Endothelial cell of umbilical vein (primary cell): ENCODE results near the gene DAG1. TPM values are rescaled to one million over a fixed set of nuclear protein-coding genes. Genes with fewer than 3 reads are reported as not detected.

ENCODE experiments used
- BruUV-seq: library from RNA; stranded (reverse); fragments of 400-500 nt; replicated peaks from 2 replicates; lab custom pipeline; 2021; lab: Mats Ljungman, UMichigan
- CTCF ChIA-PET: fragments of 300-600, 350-600 bp; sonication (Branson Sonifier 250); formaldehyde crosslinking; loops from one replicate; lab custom pipeline; 2021; ENCODE audit warnings: antibody characterized with exemption, inconsistent platforms; lab: Charles Lee
- POLR2A ChIA-PET: fragments of 300-600, 350-600 bp; sonication (Branson Sonifier 250); formaldehyde crosslinking; loops from one replicate; lab custom pipeline; 2021; ENCODE audit warnings: antibody characterized with exemption, inconsistent platforms; lab: Charles Lee
- DNase-seq: peaks from one replicate; pipeline ENCODE4 v3.0.0-alpha.2; 2011; ENCODE audit warnings: low read depth, low spot score
- FAIRE-seq: peaks from 2 replicates; lab custom pipeline; 2011; peaks lifted over from hg19 to GRCh38; lab: Jason Lieb, UNC
- H2AFZ ChIP-seq: 2 replicates; pipeline ENCODE4 v1.6.0; 2012; ENCODE audit warnings: low read depth, low read length, control low read depth, inconsistent platforms
- H3K27ac ChIP-seq: 2 replicates; pipeline ENCODE4 v1.5.1; 2011; ENCODE audit warnings: low read depth, mild to moderate bottlenecking, control low read depth, low read length, moderate library complexity; ENCODE audit not compliant: insufficient read depth
- H3K27me3 ChIP-seq, 2 experiments: 2 replicates each; pipeline versions ENCODE4 v1.6.0 to v1.6.1; 2011; ENCODE audit warnings: low read length in 2 of 2, mixed read lengths in 1 of 2; ENCODE audit not compliant: control insufficient read depth in 2 of 2, insufficient read depth in 2 of 2
- H3K36me3 ChIP-seq, 2 experiments: 2 replicates in 1 of 2; 3 replicates in 1 of 2; pipeline ENCODE4 v1.5.1; 2011; ENCODE audit warnings: low read length in 2 of 2, mild to moderate bottlenecking in 1 of 2, moderate library complexity in 1 of 2; ENCODE audit not compliant: control insufficient read depth in 2 of 2, insufficient read depth in 2 of 2; ENCODE audit errors: extremely low read depth in 1 of 2
- H3K4me1 ChIP-seq: 3 replicates; pipeline ENCODE4 v1.5.1; 2011; ENCODE audit warnings: mild to moderate bottlenecking, low read length; ENCODE audit not compliant: control insufficient read depth, insufficient read depth; ENCODE audit errors: extremely low read depth
- H3K4me2 ChIP-seq: 2 replicates; pipeline ENCODE4 v1.6.1; 2011; ENCODE audit warnings: low read length, control low read depth, mixed read lengths; ENCODE audit not compliant: insufficient read depth
- H3K4me3 ChIP-seq, 3 experiments: fragments of 200-600 bp in 1 of 3; sonication (generic), shearing (Covaris generic) in 1 of 3; replicated peaks in 1 of 3; 2 replicates each; pipeline ENCODE4 v1.5.1; 2011 to 2016; ENCODE audit warnings: control low read depth in 3 of 3, low read length in 3 of 3, mild to moderate bottlenecking in 2 of 3, inconsistent platforms in 1 of 3, low read depth in 1 of 3, moderate library complexity in 1 of 3; ENCODE audit not compliant: insufficient read depth in 1 of 3
- H3K79me2 ChIP-seq: 2 replicates; pipeline ENCODE4 v1.6.0; 2012; ENCODE audit warnings: low read length, inconsistent platforms; ENCODE audit not compliant: control insufficient read depth, insufficient read depth
- H3K9ac ChIP-seq: replicated peaks from 2 replicates; pipeline ENCODE3; 2011; ENCODE audit warnings: low read length, control low read depth; ENCODE audit not compliant: insufficient read depth; ENCODE audit errors: extremely low read depth
- H3K9me1 ChIP-seq: replicated peaks from 3 replicates; pipeline ENCODE4 v1.6.0; 2011; ENCODE audit warnings: mild to moderate bottlenecking, low read length; ENCODE audit not compliant: control insufficient read depth, insufficient read depth; ENCODE audit errors: extremely low read depth
- H3K9me3 ChIP-seq: replicated peaks from 2 replicates; pipeline ENCODE4 v1.5.1; 2012; ENCODE audit warnings: low read length, inconsistent platforms; ENCODE audit not compliant: control insufficient read depth, insufficient read depth
- H4K20me1 ChIP-seq: replicated peaks from 2 replicates; pipeline ENCODE3; 2011; ENCODE audit warnings: mild to moderate bottlenecking, low read length; ENCODE audit not compliant: control insufficient read depth, insufficient read depth; ENCODE audit errors: extremely low read depth
- EZH2 ChIP-seq: IDR thresholded peaks from 2 replicates; pipeline ENCODE4 v1.6.1; 2012; ENCODE audit warnings: borderline replicate concordance, low read depth, mild to moderate bottlenecking, moderate library complexity, low read length, inconsistent platforms; ENCODE audit not compliant: severe bottlenecking
- FOS ChIP-seq: IDR thresholded peaks from 2 replicates; pipeline ENCODE4 v1.6.1; 2011; ENCODE audit warnings: mild to moderate bottlenecking, low read length, moderate library complexity, borderline replicate concordance; ENCODE audit not compliant: insufficient read depth
- GATA2 ChIP-seq: IDR thresholded peaks from 2 replicates; pipeline ENCODE4 v1.7.0; 2011; ENCODE audit warnings: low read depth, mild to moderate bottlenecking, moderate library complexity, mixed read lengths, low read length; ENCODE audit not compliant: insufficient read length, insufficient read depth
- JUN ChIP-seq: IDR thresholded peaks from 2 replicates; pipeline ENCODE4 v1.6.1; 2011; ENCODE audit warnings: borderline replicate concordance, low read depth; ENCODE audit not compliant: insufficient read length, insufficient read depth
- MYC ChIP-seq: IDR thresholded peaks from one replicate; pipeline ENCODE4 v1.6.1; 2011; ENCODE audit warnings: mild to moderate bottlenecking, low read depth, low read length
- POLR2A ChIP-seq: IDR thresholded peaks from 2 replicates; pipeline ENCODE4 v1.6.1; 2012; ENCODE audit warnings: low read depth, mild to moderate bottlenecking, control low read depth, low read length
- POLR2AphosphoS5 ChIP-seq: IDR thresholded peaks from 2 replicates; pipeline ENCODE4 v1.6.1; 2012; ENCODE audit warnings: low read depth, mild to moderate bottlenecking, control low read depth, low read length, moderate library complexity; ENCODE audit not compliant: insufficient read depth
- dilution Hi-C: fragments of 300-500 bp; cut with MboI; formaldehyde crosslinking; loops from one replicate; pipeline ENCODE4 v1.15.0; 2019; ENCODE audit warnings: low sequenced_read_pairs; ENCODE audit not compliant: extremely low pct_ligation_motif_present
- intact Hi-C: fragments of 100-400 bp; cut with micrococcal nuclease; formaldehyde crosslinking; loops from one replicate; pipeline ENCODE4 v1.10.0; 2022
- polyA plus RNA-seq, 4 experiments: library from polyadenylated mRNA; depleted of rRNA in 3 of 4; stranded (reverse) in 3 of 4; unstranded in 1 of 4; fragments of >200 nt; gene quantifications; 2 replicates each; pipeline versions ENCODE4 v1.2.1 to v1.2.3, GENCODE V29; 2011 to 2012; ENCODE audit warnings: missing spikeins in 1 of 4
- total RNA-seq: library from RNA; stranded (reverse); gene quantifications from 2 replicates; pipeline ENCODE4 v1.2.3, GENCODE V29; 2021
- TF ChIP-seq, protein P1 (sequence below): IDR thresholded peaks from 2 replicates; pipeline ENCODE4 v1.6.1; 2011; ENCODE audit not compliant: insufficient read depth, insufficient read length
- TF ChIP-seq, protein P2 (sequence below), 2 donors: IDR thresholded peaks; 1 replicate in 1 of 2; 2 replicates in 1 of 2; pipeline ENCODE4 v1.5.1; 2011; ENCODE audit warnings: low read length in 2 of 2, mild to moderate bottlenecking in 2 of 2, moderate library complexity in 2 of 2, control low read depth in 1 of 2, inconsistent platforms in 1 of 2, low read depth in 1 of 2; ENCODE audit not compliant: insufficient read depth in 1 of 2; ENCODE audit errors: extremely low read depth in 1 of 2

Gene DAG1
- total and polyA plus RNA-seq, 2 donors (not counting 3 experiments of a cell fraction or from before 2014, with no cell fraction given) = 59.6 to 97.5 TPM

DNA sequence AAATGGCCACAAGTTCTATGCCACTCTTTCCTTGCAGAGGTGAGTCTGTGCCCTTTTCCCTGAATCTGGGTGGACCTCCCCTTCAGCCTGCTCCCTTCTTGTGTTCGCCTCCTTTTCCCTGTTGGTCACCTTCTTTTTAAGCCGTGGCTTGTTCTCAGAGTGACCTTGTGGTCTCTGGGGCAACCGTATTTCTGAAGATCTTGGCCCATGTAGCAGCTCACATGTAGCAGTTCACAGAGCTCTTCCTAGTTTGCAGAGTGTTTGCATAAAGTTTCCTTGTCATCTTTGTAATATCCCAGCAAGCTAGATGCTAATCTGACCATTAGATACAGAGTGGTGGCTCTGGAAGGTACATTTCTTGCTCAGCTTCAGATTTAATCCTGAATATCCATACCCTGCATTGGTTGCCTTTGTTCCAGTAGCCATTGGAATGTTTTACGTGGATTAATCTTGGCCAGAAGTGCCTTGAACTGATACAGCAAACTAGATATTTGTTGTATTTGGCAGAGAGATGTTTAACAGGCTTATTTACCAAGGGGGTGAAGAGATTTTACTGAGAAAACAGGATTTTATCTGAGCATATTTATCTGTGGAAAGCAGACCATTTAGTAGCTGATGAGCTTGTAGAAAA lies 43.5 kb downstream of the DAG1 start:
- DNase-seq (no peak), FAIRE-seq (no peak)
- H3K9ac ChIP-seq = no peak overlapping the region
- intact Hi-C loops (no loop called here), dilution Hi-C loops (no loop called here)
- H2AFZ ChIP-seq = no peak overlapping the region
- peaks cover 2 to 10% of the 10 kb centered on the region in 2 experiments for H3K36me3 ChIP-seq
- no TSS peak for BruUV-seq
- H4K20me1 ChIP-seq = peaks cover 2% of the 10 kb centered on the region
- TF ChIP-seq GATA2 (no peak), JUN (no peak), POLR2AphosphoS5 (no peak), MYC (no peak), FOS (no peak), POLR2A (no peak), EZH2 (no peak)
- TF ChIP-seq, protein P1, sequence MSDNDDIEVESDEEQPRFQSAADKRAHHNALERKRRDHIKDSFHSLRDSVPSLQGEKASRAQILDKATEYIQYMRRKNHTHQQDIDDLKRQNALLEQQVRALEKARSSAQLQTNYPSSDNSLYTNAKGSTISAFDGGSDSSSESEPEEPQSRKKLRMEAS = no peak
- TF ChIP-seq, protein P2, sequence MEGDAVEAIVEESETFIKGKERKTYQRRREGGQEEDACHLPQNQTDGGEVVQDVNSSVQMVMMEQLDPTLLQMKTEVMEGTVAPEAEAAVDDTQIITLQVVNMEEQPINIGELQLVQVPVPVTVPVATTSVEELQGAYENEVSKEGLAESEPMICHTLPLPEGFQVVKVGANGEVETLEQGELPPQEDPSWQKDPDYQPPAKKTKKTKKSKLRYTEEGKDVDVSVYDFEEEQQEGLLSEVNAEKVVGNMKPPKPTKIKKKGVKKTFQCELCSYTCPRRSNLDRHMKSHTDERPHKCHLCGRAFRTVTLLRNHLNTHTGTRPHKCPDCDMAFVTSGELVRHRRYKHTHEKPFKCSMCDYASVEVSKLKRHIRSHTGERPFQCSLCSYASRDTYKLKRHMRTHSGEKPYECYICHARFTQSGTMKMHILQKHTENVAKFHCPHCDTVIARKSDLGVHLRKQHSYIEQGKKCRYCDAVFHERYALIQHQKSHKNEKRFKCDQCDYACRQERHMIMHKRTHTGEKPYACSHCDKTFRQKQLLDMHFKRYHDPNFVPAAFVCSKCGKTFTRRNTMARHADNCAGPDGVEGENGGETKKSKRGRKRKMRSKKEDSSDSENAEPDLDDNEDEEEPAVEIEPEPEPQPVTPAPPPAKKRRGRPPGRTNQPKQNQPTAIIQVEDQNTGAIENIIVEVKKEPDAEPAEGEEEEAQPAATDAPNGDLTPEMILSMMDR (IDR thresholded peaks at IDR 0.05; ENCODE audit: extremely low read depth in 1 of 2, insufficient read depth in 1 of 2, low read depth in 1 of 2, low read length in 2 of 2) = no peak
- ChIA-PET POLR2A (no interaction called here), CTCF (no interaction called here)
- H3K27ac ChIP-seq = no peak overlapping the region
- no peaks in the 10 kb centered on the region for H3K4me1 ChIP-seq
- no peak overlapping the region for H3K4me2 ChIP-seq
- H3K27me3 ChIP-seq = no peaks in the 10 kb centered on the region
- H3K9me1 ChIP-seq = no peaks in the 10 kb centered on the region
- no peaks in the 10 kb centered on the region for H3K79me2 ChIP-seq
- no peaks in the 10 kb centered on the region for H3K9me3 ChIP-seq
- H3K4me3 ChIP-seq = no peak overlapping the region
